ENCODE data around the gene PANK2.

DNA sequence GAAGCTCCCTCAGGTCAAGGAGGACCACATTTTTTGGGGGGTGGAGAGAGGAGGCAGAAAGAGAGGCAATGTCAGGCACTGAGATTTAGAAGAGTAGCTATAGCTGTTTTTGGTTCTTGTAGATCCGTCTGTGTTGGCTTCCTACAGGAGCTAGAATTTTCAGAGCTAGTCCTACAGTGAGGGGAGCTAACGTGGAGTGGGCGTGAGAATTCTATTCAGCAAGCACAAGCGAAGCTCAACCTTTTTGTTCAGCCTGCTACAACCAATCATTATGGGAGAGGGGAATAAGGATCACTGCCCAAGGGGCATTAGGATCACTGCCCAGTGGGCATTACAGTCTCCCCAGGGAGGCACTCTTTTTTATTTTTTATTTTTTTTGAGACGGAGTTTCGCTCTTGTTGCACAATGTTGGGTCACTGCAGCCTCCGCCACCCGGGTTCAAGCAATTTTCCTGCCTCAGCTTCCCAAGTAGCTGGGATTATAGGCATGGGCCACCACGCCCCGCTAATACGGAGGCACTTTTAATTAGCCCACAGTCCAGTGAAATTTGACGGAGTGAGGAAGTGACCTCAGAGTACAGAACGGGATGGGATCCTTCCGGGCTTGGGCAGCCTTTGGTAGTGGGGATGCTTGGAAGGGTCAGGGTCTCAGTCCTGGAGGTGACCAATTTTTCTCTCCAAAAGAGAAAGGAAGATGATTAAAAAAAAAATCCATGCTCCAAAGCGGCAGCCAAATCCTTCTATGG lies 1.1 kb upstream of the PANK2 start:
- TF ChIP-seq POLR2A (IDR thresholded peaks at IDR 0.05) = no peak
- TF ChIP-seq EP300 (IDR thresholded peaks at IDR 0.05) = no peak
- TF ChIP-seq, protein P1, sequence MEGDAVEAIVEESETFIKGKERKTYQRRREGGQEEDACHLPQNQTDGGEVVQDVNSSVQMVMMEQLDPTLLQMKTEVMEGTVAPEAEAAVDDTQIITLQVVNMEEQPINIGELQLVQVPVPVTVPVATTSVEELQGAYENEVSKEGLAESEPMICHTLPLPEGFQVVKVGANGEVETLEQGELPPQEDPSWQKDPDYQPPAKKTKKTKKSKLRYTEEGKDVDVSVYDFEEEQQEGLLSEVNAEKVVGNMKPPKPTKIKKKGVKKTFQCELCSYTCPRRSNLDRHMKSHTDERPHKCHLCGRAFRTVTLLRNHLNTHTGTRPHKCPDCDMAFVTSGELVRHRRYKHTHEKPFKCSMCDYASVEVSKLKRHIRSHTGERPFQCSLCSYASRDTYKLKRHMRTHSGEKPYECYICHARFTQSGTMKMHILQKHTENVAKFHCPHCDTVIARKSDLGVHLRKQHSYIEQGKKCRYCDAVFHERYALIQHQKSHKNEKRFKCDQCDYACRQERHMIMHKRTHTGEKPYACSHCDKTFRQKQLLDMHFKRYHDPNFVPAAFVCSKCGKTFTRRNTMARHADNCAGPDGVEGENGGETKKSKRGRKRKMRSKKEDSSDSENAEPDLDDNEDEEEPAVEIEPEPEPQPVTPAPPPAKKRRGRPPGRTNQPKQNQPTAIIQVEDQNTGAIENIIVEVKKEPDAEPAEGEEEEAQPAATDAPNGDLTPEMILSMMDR (IDR thresholded peaks at IDR 0.05) = no peak
- no peak for TF ChIP-seq POLR2AphosphoS5 (IDR thresholded peaks at IDR 0.05)

All from suprapubic skin (tissue), 4 donors.